ENCODE data around the gene UPK1A. TPM values are rescaled to one million over a fixed set of nuclear protein-coding genes. Genes with fewer than 3 reads are reported as not detected.

UPK1A gene
- total RNA-seq, 4 donors from 2014 or later, result not detected

GRCh38 chr19:35655600-35655999 lies 10.7 kb upstream of the UPK1A start:
- H3K9me3 ChIP-seq, result no peaks in the 10 kb centered on the region
- H3K4me3 ChIP-seq, result no peak overlapping the region
- H3K4me1 ChIP-seq, result peaks cover 2 to 10% (median 6%) of the 10 kb centered on the region in 4 donors
- WGBS, result 83% methylated on average over 4 of the region's 4 CpGs
- intact Hi-C loops (cut with DNase I), result no loop called here
- no peak overlapping the region for H3K27ac ChIP-seq (replicated peaks in 1 of 4)
- H3K27me3 ChIP-seq, result no peaks in the 10 kb centered on the region
- H3K36me3 ChIP-seq, result peaks cover 66 to 100% (median 96%) of the 10 kb centered on the region in 4 donors
- DNase-seq (ENCODE audit: extremely low spot score), result no peak
- TF ChIP-seq POLR2AphosphoS5 (IDR thresholded peaks at IDR 0.05) (no peak), EP300 (IDR thresholded peaks at IDR 0.05) (no peak), POLR2A (IDR thresholded peaks at IDR 0.05; ENCODE audit: low read depth) (no peak)
- TF ChIP-seq, protein P1, sequence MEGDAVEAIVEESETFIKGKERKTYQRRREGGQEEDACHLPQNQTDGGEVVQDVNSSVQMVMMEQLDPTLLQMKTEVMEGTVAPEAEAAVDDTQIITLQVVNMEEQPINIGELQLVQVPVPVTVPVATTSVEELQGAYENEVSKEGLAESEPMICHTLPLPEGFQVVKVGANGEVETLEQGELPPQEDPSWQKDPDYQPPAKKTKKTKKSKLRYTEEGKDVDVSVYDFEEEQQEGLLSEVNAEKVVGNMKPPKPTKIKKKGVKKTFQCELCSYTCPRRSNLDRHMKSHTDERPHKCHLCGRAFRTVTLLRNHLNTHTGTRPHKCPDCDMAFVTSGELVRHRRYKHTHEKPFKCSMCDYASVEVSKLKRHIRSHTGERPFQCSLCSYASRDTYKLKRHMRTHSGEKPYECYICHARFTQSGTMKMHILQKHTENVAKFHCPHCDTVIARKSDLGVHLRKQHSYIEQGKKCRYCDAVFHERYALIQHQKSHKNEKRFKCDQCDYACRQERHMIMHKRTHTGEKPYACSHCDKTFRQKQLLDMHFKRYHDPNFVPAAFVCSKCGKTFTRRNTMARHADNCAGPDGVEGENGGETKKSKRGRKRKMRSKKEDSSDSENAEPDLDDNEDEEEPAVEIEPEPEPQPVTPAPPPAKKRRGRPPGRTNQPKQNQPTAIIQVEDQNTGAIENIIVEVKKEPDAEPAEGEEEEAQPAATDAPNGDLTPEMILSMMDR (IDR thresholded peaks at IDR 0.05), result no peak

DNA sequence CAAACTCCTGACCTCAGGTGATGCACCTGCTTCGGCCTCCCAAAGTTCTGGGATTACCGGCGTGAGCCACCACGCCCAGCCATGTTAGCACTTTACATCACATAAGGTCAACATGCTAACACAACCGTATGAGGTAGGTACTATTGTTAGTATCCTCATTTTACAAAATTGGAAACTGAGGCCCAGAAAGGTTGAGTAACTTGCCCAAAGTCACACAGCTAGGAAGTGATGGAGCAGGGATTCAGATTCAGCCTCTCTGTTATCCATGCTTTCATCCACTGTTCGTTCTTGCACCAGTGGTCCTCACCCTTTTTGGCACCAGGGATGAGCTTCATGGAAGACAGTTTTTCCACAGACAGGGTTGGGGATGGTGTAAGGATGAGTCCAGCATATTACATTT lies 9.6 kb upstream of the UPK1A start:
- Histone ChIP-seq H3K36me3 (peaks cover 68 to 100% (median 99%) of the 10 kb centered on the region in 4 donors), H3K4me3 (no peak overlapping the region), H3K27me3 (no peaks in the 10 kb centered on the region), H3K27ac (replicated peaks in 1 of 4) (no peak overlapping the region), H3K9me3 (no peaks in the 10 kb centered on the region), H3K4me1 (no peaks in the 10 kb centered on the region)
- no peak for DNase-seq (ENCODE audit: extremely low spot score)
- intact Hi-C loops (cut with DNase I), result no loop called here
- TF ChIP-seq EP300 (IDR thresholded peaks at IDR 0.05) (no peak), POLR2AphosphoS5 (IDR thresholded peaks at IDR 0.05) (no peak), POLR2A (IDR thresholded peaks at IDR 0.05; ENCODE audit: low read depth) (no peak)
- TF ChIP-seq, protein P1 (IDR thresholded peaks at IDR 0.05), result no peak
- WGBS, result 94% methylated on average over 6 of the region's 6 CpGs

- Histone ChIP-seq H3K27ac (replicated peaks in 1 of 4) (no peak overlapping the region), H3K27me3 (no peaks in the 10 kb centered on the region), H3K36me3 (peaks cover 65 to 100% (median 92%) of the 10 kb centered on the region in 4 donors), H3K4me3 (no peak overlapping the region), H3K9me3 (no peaks in the 10 kb centered on the region), H3K4me1 (no peaks in the 10 kb centered on the region)
- TF ChIP-seq, protein P1 (IDR thresholded peaks at IDR 0.05), result peak in 1 of 3 experiments; percentile 11
- TF ChIP-seq POLR2A (IDR thresholded peaks at IDR 0.05; ENCODE audit: low read depth), result no peak
- WGBS, result 90% methylated on average over 15 of the region's 15 CpGs
- intact Hi-C loops (cut with DNase I), result no loop called here
- DNase-seq (ENCODE audit: extremely low spot score), result no peak
These were observed 8.2 kb upstream of the UPK1A start for GRCh38 chr19:35657904-35658700.

DNA sequence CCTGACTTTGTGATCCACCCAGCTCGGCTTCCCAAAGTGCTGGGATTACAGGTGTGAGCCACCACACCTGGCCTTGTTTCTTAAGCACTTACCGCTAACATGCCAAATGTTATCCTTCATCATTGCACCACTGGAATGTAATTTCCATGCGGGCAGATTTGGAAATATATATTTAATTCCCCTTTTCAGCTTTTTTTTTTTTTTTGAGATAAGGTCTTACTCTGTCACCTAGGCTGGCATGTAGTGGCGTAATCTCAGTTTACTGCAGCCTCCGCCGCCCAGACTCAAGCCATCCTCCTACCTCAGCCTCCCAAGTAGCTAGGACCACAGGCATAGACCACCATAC lies 4.3 kb upstream of the UPK1A start:
- H3K36me3 ChIP-seq, result peaks cover 52 to 93% (median 70%) of the 10 kb centered on the region in 4 donors
- H3K27me3 ChIP-seq, result no peaks in the 10 kb centered on the region
- H3K9me3 ChIP-seq, result no peaks in the 10 kb centered on the region
- TF ChIP-seq, protein P1 (IDR thresholded peaks at IDR 0.05), result no peak
- no peak for TF ChIP-seq POLR2A (IDR thresholded peaks at IDR 0.05; ENCODE audit: low read depth)
- no peak for TF ChIP-seq EP300 (IDR thresholded peaks at IDR 0.05)
- no peak for TF ChIP-seq POLR2AphosphoS5 (IDR thresholded peaks at IDR 0.05)
- no peak overlapping the region for H3K27ac ChIP-seq (replicated peaks in 1 of 4)
- H3K4me3 ChIP-seq, result no peak overlapping the region
- DNase-seq (ENCODE audit: extremely low spot score), result no peak
- H3K4me1 ChIP-seq, result no peaks in the 10 kb centered on the region
- intact Hi-C loops (cut with DNase I), result no loop called here
- 100% methylated on average over 6 of the region's 6 CpGs for WGBS

Measured in esophagus muscularis mucosa (tissue), 4 donors.